PFSK-1 (cell line): ENCODE results near the gene TMEM131L.

ENCODE experiments used
- POLR2AphosphoS5 ChIP-seq: IDR thresholded peaks from 2 replicates; pipeline ENCODE4 v1.6.1; 2012; ENCODE audit warnings: low read depth, mild to moderate bottlenecking, control low read depth, low read length, moderate library complexity
- REST ChIP-seq, 2 experiments: IDR thresholded peaks; 2 replicates each; pipeline versions ENCODE4 v1.6.1 to v1.8.0; 2011 to 2012; ENCODE audit warnings: low read depth in 2 of 2, low read length in 2 of 2, control low read depth in 1 of 2, inconsistent platforms in 1 of 2, mild to moderate bottlenecking in 1 of 2, moderate library complexity in 1 of 2; ENCODE audit not compliant: insufficient read depth in 1 of 2
- SIN3A ChIP-seq: IDR thresholded peaks from 2 replicates; pipeline ENCODE4 v1.6.1; 2012; ENCODE audit warnings: mild to moderate bottlenecking, low read length, moderate library complexity, borderline replicate concordance; ENCODE audit not compliant: insufficient read depth
- TAF1 ChIP-seq: IDR thresholded peaks from 2 replicates; pipeline ENCODE4 v1.6.1; 2012; ENCODE audit warnings: low read length, control low read depth, borderline replicate concordance; ENCODE audit not compliant: insufficient read depth

GRCh38 chr4:153447175-153447905 is 18.8 kb upstream of the TMEM131L start:
- TF ChIP-seq REST (IDR thresholded peaks at IDR 0.05; ENCODE audit: insufficient read depth in 1 of 2, low read depth in 2 of 2, low read length in 2 of 2) (no peak), SIN3A (no peak), POLR2AphosphoS5 (no peak), TAF1 (no peak)
